Measurements from ENCODE around the gene DOK5. TPM values are rescaled to one million over a fixed set of nuclear protein-coding genes. Genes with fewer than 3 reads are reported as not detected.

Gene DOK5
- total and polyA plus RNA-seq, 2 donors from 2014 or later = 4.8 to 5.4 TPM

DNA sequence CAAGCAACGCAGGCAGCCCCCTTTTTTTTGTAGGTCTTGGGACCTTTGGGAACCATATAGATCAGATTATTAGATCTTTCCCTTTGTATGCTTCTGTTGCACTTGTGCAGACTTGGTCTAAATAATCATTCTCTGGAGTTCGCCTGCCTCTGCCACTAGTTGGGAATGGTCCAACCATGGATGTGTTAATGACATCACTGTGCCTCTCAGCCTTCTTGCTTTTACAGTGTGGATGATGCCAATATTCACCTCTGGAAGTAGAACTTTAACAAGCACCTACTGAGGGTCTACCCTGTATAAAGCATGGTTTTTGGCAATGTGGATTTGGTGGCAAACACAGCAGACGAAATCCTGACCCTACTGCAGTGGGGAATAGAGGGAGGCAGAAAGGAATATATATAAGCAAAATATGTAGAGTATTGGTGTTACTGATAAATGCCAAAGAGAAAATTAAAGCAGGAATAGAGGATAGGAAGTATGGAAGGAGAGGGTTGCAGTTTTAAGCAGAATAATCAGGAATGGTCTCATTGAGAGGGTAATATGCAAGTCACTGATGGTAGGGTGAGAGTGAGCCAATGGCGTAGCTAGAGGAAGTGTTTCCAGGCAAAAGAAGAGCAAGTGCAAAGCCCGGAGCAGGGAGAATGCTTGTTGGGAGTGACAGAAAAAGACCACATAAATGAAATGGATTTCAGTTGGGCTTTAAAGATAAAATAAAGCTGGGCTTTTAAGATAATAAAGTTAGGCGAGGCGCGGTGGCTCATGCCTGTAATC is 97.5 kb downstream of the DOK5 start:
- intact Hi-C loops (cut with DNase I) = no loop called here
- H3K27me3 ChIP-seq (ENCODE audit: control insufficient read depth, insufficient read depth, low read length) = no peaks in the 10 kb centered on the region
- H3K4me3 ChIP-seq (ENCODE audit: low read length in 3 of 3) = no peak overlapping the region
- DNase-seq (no peak), FAIRE-seq (no peak)
- H3K36me3 ChIP-seq (ENCODE audit: control insufficient read depth in 2 of 3, insufficient read depth in 3 of 3, low read length in 3 of 3) = no peaks in the 10 kb centered on the region
- TF ChIP-seq, protein P1, sequence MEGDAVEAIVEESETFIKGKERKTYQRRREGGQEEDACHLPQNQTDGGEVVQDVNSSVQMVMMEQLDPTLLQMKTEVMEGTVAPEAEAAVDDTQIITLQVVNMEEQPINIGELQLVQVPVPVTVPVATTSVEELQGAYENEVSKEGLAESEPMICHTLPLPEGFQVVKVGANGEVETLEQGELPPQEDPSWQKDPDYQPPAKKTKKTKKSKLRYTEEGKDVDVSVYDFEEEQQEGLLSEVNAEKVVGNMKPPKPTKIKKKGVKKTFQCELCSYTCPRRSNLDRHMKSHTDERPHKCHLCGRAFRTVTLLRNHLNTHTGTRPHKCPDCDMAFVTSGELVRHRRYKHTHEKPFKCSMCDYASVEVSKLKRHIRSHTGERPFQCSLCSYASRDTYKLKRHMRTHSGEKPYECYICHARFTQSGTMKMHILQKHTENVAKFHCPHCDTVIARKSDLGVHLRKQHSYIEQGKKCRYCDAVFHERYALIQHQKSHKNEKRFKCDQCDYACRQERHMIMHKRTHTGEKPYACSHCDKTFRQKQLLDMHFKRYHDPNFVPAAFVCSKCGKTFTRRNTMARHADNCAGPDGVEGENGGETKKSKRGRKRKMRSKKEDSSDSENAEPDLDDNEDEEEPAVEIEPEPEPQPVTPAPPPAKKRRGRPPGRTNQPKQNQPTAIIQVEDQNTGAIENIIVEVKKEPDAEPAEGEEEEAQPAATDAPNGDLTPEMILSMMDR (IDR thresholded peaks at IDR 0.05; ENCODE audit: borderline replicate concordance, extremely low read depth, insufficient read depth) = no peak
- no peak overlapping the region for H3K27ac ChIP-seq (ENCODE audit: low read depth in 2 of 2, low read length in 2 of 2)
- H3K9ac ChIP-seq (ENCODE audit: low read length in 3 of 3) = no peak overlapping the region
- no peaks in the 10 kb centered on the region for H3K4me1 ChIP-seq (ENCODE audit: control insufficient read depth in 2 of 3, insufficient read depth in 2 of 3, low read depth in 1 of 3, low read length in 3 of 3)
- H3K9me3 ChIP-seq (ENCODE audit: control insufficient read depth in 2 of 3, insufficient read depth in 1 of 3, low read length in 3 of 3) = no peaks in the 10 kb centered on the region

- no peaks in the 10 kb centered on the region for H3K4me1 ChIP-seq (ENCODE audit: control insufficient read depth in 2 of 3, insufficient read depth in 2 of 3, low read depth in 1 of 3, low read length in 3 of 3)
- TF ChIP-seq, protein P1 (IDR thresholded peaks at IDR 0.05; ENCODE audit: borderline replicate concordance, extremely low read depth, insufficient read depth) = no peak
- no peaks in the 10 kb centered on the region for H3K27me3 ChIP-seq (ENCODE audit: control insufficient read depth, insufficient read depth, low read length)
- no peak overlapping the region for H3K9ac ChIP-seq (ENCODE audit: low read length in 3 of 3)
- H3K27ac ChIP-seq (ENCODE audit: low read depth in 2 of 2, low read length in 2 of 2) = no peak overlapping the region
- FAIRE-seq = no peak
- H3K36me3 ChIP-seq (ENCODE audit: control insufficient read depth in 2 of 3, insufficient read depth in 3 of 3, low read length in 3 of 3) = no peaks in the 10 kb centered on the region
- intact Hi-C loops (cut with DNase I) = no loop called here
- H3K4me3 ChIP-seq (ENCODE audit: low read length in 3 of 3) = no peak overlapping the region
- no peak for DNase-seq
- no peaks in the 10 kb centered on the region for H3K9me3 ChIP-seq (ENCODE audit: control insufficient read depth in 2 of 3, insufficient read depth in 1 of 3, low read length in 3 of 3)
Measured at GRCh38 chr20:54573838-54574237, 98.4 kb downstream of the DOK5 start.

DNA sequence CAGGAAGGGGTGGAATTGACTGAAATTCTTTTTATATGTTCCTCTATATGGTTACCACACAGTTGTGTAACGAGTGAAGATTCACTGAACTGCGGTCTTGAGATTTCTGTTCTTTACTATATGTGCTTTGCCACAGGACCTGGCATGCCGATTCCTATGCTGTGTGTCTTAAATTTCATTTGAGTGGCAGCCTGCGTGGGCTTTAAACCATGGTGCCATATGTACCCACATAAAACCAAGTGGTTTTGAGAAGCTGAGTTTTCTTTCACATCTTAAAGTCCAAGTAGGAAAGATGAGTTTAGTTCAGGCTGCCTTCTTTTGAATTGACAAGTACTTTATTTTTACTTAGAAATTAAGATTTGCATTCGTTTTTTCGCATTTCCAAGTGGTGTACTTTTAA is 101.1 kb downstream of the DOK5 start:
- DNase-seq (no peak), FAIRE-seq (no peak)
- Histone ChIP-seq H3K27ac (ENCODE audit: low read depth in 2 of 2, low read length in 2 of 2) (no peak overlapping the region), H3K36me3 (ENCODE audit: control insufficient read depth in 2 of 3, insufficient read depth in 3 of 3, low read length in 3 of 3) (no peaks in the 10 kb centered on the region), H3K27me3 (ENCODE audit: control insufficient read depth, insufficient read depth, low read length) (no peaks in the 10 kb centered on the region), H3K4me1 (ENCODE audit: control insufficient read depth in 2 of 3, insufficient read depth in 2 of 3, low read depth in 1 of 3, low read length in 3 of 3) (no peaks in the 10 kb centered on the region), H3K4me3 (ENCODE audit: low read length in 3 of 3) (no peak overlapping the region), H3K9me3 (ENCODE audit: control insufficient read depth in 2 of 3, insufficient read depth in 1 of 3, low read length in 3 of 3) (peaks cover 0 to 4% (median 0%) of the 10 kb centered on the region in 3 donors), H3K9ac (ENCODE audit: low read length in 3 of 3) (no peak overlapping the region)
- TF ChIP-seq, protein P1 (IDR thresholded peaks at IDR 0.05; ENCODE audit: borderline replicate concordance, extremely low read depth, insufficient read depth) = no peak
- intact Hi-C loops (cut with DNase I) = no loop called here

Measured in kidney (tissue), 14 donors.